ENCODE data around the gene VAPB. TPM values are rescaled to one million over a fixed set of nuclear protein-coding genes. Genes with fewer than 3 reads are reported as not detected.

The VAPB gene
- polyA plus RNA-seq, 1 donor from 2014 or later, result 32.5 TPM

DNA sequence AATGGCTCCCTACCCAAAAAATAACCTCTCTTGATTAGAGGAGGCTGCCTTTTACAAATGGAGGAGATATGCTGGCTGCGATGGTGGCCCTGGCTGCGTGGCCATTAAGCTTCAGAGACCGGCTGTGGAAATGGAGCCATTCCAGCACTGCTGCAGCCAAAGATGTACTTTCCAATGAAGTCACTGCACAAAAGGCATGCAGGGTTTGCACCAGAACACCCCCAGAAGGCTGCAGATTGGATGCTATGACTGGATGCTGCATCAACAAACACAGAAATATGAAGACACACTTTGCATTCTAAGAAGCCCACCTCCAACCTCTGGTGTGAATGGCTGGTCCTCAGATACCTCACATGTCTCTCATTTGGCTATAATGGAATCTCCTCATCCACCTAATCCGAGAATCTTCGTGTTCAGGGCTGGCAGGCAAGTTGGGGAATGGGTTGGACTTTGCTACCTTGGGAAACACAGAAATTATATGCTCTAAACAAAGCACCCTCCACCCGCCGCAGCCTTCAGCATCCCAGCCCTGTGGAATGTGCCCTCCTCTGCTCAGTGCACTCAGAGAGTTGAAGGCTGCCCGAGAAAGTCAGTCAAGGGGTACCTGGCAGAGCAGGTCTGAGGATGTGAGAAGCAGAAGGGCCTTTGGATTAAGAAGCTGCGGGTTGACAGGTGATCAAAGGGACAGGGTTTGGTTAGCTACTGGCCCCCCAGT lies 90.9 kb downstream of the VAPB start:
- Histone ChIP-seq H3K79me2 (replicated peaks; ENCODE audit: insufficient read depth, low read length) (no peaks in the 10 kb centered on the region), H3K9ac (ENCODE audit: low read length) (no peak overlapping the region), H3K27me3 (ENCODE audit: insufficient read depth, low read depth, low read length) (no peaks in the 10 kb centered on the region), H3K4me3 (ENCODE audit: low read length) (no peak overlapping the region), H2AFZ (ENCODE audit: low read depth, low read length) (no peak overlapping the region), H4K20me1 (ENCODE audit: insufficient read depth) (no peaks in the 10 kb centered on the region), H3F3A (ENCODE audit: insufficient read depth, low read length, poor library complexity, severe bottlenecking) (no peaks in the 10 kb centered on the region), H3K4me2 (ENCODE audit: low read length) (no peak overlapping the region), H3K9me2 (ENCODE audit: insufficient read depth, low read length) (no peaks in the 10 kb centered on the region), H3K27ac (ENCODE audit: low read length) (no peak overlapping the region), H3K9me3 (ENCODE audit: low read length) (peaks cover 11% of the 10 kb centered on the region), H3K36me3 (ENCODE audit: insufficient read depth, low read length) (no peaks in the 10 kb centered on the region)
- TF ChIP-seq, protein P1, sequence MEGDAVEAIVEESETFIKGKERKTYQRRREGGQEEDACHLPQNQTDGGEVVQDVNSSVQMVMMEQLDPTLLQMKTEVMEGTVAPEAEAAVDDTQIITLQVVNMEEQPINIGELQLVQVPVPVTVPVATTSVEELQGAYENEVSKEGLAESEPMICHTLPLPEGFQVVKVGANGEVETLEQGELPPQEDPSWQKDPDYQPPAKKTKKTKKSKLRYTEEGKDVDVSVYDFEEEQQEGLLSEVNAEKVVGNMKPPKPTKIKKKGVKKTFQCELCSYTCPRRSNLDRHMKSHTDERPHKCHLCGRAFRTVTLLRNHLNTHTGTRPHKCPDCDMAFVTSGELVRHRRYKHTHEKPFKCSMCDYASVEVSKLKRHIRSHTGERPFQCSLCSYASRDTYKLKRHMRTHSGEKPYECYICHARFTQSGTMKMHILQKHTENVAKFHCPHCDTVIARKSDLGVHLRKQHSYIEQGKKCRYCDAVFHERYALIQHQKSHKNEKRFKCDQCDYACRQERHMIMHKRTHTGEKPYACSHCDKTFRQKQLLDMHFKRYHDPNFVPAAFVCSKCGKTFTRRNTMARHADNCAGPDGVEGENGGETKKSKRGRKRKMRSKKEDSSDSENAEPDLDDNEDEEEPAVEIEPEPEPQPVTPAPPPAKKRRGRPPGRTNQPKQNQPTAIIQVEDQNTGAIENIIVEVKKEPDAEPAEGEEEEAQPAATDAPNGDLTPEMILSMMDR (IDR thresholded peaks at IDR 0.05; ENCODE audit: poor library complexity, severe bottlenecking), result no peak
- TF ChIP-seq RAD21 (conservative IDR thresholded peaks at IDR 0.05), result no peak
- TF ChIP-seq POLR2AphosphoS5 (IDR thresholded peaks at IDR 0.05), result no peak
- no peak for TF ChIP-seq TAF1 (IDR thresholded peaks at IDR 0.05; ENCODE audit: low read depth)
- no peak for TF ChIP-seq SMC3 (conservative IDR thresholded peaks at IDR 0.05; ENCODE audit: poor library complexity)
- TF ChIP-seq, protein P2, sequence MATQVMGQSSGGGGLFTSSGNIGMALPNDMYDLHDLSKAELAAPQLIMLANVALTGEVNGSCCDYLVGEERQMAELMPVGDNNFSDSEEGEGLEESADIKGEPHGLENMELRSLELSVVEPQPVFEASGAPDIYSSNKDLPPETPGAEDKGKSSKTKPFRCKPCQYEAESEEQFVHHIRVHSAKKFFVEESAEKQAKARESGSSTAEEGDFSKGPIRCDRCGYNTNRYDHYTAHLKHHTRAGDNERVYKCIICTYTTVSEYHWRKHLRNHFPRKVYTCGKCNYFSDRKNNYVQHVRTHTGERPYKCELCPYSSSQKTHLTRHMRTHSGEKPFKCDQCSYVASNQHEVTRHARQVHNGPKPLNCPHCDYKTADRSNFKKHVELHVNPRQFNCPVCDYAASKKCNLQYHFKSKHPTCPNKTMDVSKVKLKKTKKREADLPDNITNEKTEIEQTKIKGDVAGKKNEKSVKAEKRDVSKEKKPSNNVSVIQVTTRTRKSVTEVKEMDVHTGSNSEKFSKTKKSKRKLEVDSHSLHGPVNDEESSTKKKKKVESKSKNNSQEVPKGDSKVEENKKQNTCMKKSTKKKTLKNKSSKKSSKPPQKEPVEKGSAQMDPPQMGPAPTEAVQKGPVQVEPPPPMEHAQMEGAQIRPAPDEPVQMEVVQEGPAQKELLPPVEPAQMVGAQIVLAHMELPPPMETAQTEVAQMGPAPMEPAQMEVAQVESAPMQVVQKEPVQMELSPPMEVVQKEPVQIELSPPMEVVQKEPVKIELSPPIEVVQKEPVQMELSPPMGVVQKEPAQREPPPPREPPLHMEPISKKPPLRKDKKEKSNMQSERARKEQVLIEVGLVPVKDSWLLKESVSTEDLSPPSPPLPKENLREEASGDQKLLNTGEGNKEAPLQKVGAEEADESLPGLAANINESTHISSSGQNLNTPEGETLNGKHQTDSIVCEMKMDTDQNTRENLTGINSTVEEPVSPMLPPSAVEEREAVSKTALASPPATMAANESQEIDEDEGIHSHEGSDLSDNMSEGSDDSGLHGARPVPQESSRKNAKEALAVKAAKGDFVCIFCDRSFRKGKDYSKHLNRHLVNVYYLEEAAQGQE (IDR thresholded peaks at IDR 0.05; ENCODE audit: borderline replicate concordance), result no peak
- TF ChIP-seq EP300 (conservative IDR thresholded peaks at IDR 0.05; ENCODE audit: poor library complexity, severe bottlenecking), result no peak
- no peak for TF ChIP-seq MXI1 (conservative IDR thresholded peaks at IDR 0.05; ENCODE audit: poor library complexity, severe bottlenecking)
- no peak for TF ChIP-seq EZH2 (IDR thresholded peaks at IDR 0.05; ENCODE audit: borderline replicate concordance, insufficient read depth, low read length, poor library complexity, severe bottlenecking)

DNA sequence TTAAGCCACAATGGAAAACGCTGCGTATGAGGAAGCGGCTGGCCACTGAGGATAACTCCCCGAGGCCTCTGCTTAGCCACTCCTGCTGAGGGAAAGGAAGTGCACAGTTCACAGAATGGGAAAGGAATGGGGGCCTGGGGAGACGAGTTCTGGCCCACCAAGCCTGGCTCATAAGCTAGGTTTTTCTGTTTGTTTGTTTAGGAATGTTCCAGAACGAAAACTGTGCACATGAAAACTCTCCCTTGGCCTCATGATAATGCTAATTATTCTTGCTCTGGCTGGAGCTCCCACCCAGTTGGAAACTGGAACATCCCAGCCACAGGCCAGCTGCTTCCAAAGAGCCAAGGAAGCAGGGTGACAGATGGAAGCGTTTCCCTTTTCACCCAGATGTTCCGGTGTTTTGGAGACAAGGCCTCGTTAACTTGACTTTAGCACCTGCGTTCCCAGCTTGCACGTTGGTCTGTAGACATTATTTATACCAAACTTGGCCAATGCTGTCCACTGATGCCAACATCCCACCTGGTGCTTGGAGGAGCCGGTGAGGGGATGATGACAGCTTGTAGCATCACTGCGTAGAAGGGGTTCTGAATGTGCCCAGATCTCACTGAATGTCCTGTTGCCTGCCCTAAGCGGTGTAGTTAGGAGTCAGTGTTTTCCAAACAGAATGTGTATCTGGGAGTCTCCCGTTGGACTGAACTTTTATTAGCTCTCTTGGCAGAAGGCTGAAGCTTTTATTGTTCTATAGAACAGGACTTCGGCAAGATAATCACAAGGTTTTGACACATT lies 91.7 kb downstream of the VAPB start:
- no peaks in the 10 kb centered on the region for H3K36me3 ChIP-seq (ENCODE audit: insufficient read depth, low read length)
- no peak overlapping the region for H3K27ac ChIP-seq (ENCODE audit: low read length)
- H3K9me3 ChIP-seq (ENCODE audit: low read length), result peaks cover 16% of the 10 kb centered on the region
- H3F3A ChIP-seq (ENCODE audit: insufficient read depth, low read length, poor library complexity, severe bottlenecking), result no peaks in the 10 kb centered on the region
- H3K9me2 ChIP-seq (ENCODE audit: insufficient read depth, low read length), result no peaks in the 10 kb centered on the region
- TF ChIP-seq POLR2AphosphoS5 (IDR thresholded peaks at IDR 0.05) (no peak), MXI1 (conservative IDR thresholded peaks at IDR 0.05; ENCODE audit: poor library complexity, severe bottlenecking) (no peak), RAD21 (conservative IDR thresholded peaks at IDR 0.05) (no peak), SMC3 (conservative IDR thresholded peaks at IDR 0.05; ENCODE audit: poor library complexity) (no peak), EP300 (conservative IDR thresholded peaks at IDR 0.05; ENCODE audit: poor library complexity, severe bottlenecking) (no peak), EZH2 (IDR thresholded peaks at IDR 0.05; ENCODE audit: borderline replicate concordance, insufficient read depth, low read length, poor library complexity, severe bottlenecking) (no peak), TAF1 (IDR thresholded peaks at IDR 0.05; ENCODE audit: low read depth) (no peak)
- TF ChIP-seq, protein P2 (IDR thresholded peaks at IDR 0.05; ENCODE audit: borderline replicate concordance), result no peak
- TF ChIP-seq, protein P1 (IDR thresholded peaks at IDR 0.05; ENCODE audit: poor library complexity, severe bottlenecking), result no peak
- no peaks in the 10 kb centered on the region for H4K20me1 ChIP-seq (ENCODE audit: insufficient read depth)
- no peaks in the 10 kb centered on the region for H3K79me2 ChIP-seq (replicated peaks; ENCODE audit: insufficient read depth, low read length)
- no peak overlapping the region for H3K4me2 ChIP-seq (ENCODE audit: low read length)
- no peak overlapping the region for H2AFZ ChIP-seq (ENCODE audit: low read depth, low read length)
- H3K27me3 ChIP-seq (ENCODE audit: insufficient read depth, low read depth, low read length), result no peaks in the 10 kb centered on the region
- no peak overlapping the region for H3K4me3 ChIP-seq (ENCODE audit: low read length)
- H3K9ac ChIP-seq (ENCODE audit: low read length), result no peak overlapping the region

Data from neural cell (in vitro differentiated cells).